ENCODE results near the gene TRIP13. TPM values are rescaled to one million over a fixed set of nuclear protein-coding genes. Genes with fewer than 3 reads are reported as not detected.

TRIP13 gene
- total RNA-seq, 1 experiment from 2014 or later, result 21.4 TPM

DNA sequence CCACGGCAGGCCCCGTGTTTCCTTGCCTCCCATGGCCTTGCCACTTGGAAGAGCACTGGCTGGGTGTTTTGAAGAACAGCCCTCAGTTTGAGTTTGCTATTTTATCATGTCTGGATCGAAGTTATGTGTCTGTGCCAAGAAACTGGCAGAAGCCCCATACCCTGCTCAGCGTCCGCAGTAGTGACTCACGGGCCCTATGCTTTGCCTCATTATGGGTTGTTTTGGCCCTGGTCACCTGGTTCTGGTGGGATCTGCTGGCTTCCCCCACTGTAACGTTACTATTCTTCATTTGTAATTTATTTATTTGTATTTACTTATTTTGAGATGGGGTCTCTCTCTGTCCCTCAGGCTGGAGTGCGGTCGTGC is 73.6 kb downstream of the TRIP13 start:
- intact Hi-C loops (cut with micrococcal nuclease), result no loop called here
- Mint-ChIP-seq H3K4me1 (ENCODE audit: insufficient read depth, unreplicated experiment) (no peaks in the 10 kb centered on the region), H3K36me3 (ENCODE audit: insufficient read depth, unreplicated experiment) (no peaks in the 10 kb centered on the region), H3K27ac (ENCODE audit: low read depth, unreplicated experiment) (no peak overlapping the region), H3K9me3 (ENCODE audit: unreplicated experiment) (peaks cover 7% of the 10 kb centered on the region), H3K4me3 (ENCODE audit: unreplicated experiment) (no peak overlapping the region), H3K27me3 (ENCODE audit: insufficient read depth, unreplicated experiment) (peaks cover 61% of the 10 kb centered on the region)
- TF ChIP-seq, protein P1, sequence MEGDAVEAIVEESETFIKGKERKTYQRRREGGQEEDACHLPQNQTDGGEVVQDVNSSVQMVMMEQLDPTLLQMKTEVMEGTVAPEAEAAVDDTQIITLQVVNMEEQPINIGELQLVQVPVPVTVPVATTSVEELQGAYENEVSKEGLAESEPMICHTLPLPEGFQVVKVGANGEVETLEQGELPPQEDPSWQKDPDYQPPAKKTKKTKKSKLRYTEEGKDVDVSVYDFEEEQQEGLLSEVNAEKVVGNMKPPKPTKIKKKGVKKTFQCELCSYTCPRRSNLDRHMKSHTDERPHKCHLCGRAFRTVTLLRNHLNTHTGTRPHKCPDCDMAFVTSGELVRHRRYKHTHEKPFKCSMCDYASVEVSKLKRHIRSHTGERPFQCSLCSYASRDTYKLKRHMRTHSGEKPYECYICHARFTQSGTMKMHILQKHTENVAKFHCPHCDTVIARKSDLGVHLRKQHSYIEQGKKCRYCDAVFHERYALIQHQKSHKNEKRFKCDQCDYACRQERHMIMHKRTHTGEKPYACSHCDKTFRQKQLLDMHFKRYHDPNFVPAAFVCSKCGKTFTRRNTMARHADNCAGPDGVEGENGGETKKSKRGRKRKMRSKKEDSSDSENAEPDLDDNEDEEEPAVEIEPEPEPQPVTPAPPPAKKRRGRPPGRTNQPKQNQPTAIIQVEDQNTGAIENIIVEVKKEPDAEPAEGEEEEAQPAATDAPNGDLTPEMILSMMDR (IDR thresholded peaks at IDR 0.05; ENCODE audit: unreplicated experiment), result no peak
- ChIA-PET CTCF (no interaction called here), POLR2A (no interaction called here)
- DNase-seq (ENCODE audit: unreplicated experiment), result no peak
- no TSS peak for BruUV-seq (replicated peaks)

DNA sequence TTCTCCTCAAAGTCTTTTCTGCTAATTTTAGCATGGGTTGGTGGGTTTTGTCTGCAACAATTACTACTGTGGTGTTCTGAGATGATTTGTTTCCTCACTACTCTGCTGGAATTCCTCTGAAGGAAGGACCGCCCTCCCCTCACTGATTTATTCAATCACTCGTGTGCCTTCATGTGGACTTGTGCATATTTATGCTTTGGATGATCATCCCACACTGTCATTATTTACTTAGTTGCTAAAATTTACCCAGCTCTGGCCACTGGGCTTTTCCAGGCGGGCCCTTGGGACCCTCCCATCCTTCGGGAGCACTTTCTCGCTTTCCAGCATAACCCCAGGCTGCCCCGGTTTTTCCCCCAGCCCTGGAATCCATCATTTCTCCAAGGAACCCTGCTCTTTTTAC is 74.3 kb downstream of the TRIP13 start:
- TF ChIP-seq, protein P1 (IDR thresholded peaks at IDR 0.05; ENCODE audit: unreplicated experiment), result no peak
- Mint-ChIP-seq H3K27me3 (ENCODE audit: insufficient read depth, unreplicated experiment) (peaks cover 67% of the 10 kb centered on the region), H3K4me1 (ENCODE audit: insufficient read depth, unreplicated experiment) (no peaks in the 10 kb centered on the region), H3K27ac (ENCODE audit: low read depth, unreplicated experiment) (no peak overlapping the region), H3K9me3 (ENCODE audit: unreplicated experiment) (peaks cover 13% of the 10 kb centered on the region), H3K4me3 (ENCODE audit: unreplicated experiment) (no peak overlapping the region), H3K36me3 (ENCODE audit: insufficient read depth, unreplicated experiment) (no peaks in the 10 kb centered on the region)
- DNase-seq (ENCODE audit: unreplicated experiment), result no peak
- intact Hi-C loops (cut with micrococcal nuclease), result no loop called here
- ChIA-PET CTCF (no interaction called here), POLR2A (no interaction called here)
- BruUV-seq (replicated peaks), result no TSS peak

Other genes with a start within 250 kb of the TRIP13 start
- gene TPPP, start 199.5 kb upstream of the TRIP13 start, total RNA-seq (2022), result 0.12 and 0.17 TPM in 2 replicates
- gene ZDHHC11B, start 108.2 kb upstream of the TRIP13 start, total RNA-seq (2022), result 0.17 TPM in 1 of 2 replicates, not detected in the other
- 2.0 and 7.0 TPM in 2 replicates for gene ZDHHC11, start 41.9 kb upstream of the TRIP13 start, total RNA-seq (2022)
- 44.9 and 48.9 TPM in 2 replicates for gene BRD9, start 83 bp upstream of the TRIP13 start, total RNA-seq (2022)
- gene NKD2, start 115.9 kb downstream of the TRIP13 start, total RNA-seq (2022), result 0.21 and 0.32 TPM in 2 replicates
- gene SLC12A7, start 219.2 kb downstream of the TRIP13 start, total RNA-seq (2022), result 6.3 and 8.1 TPM in 2 replicates

All from MCF 10A (cell line).